ENCODE results near the gene SLC39A5. TPM values are rescaled to one million over a fixed set of nuclear protein-coding genes. Genes with fewer than 3 reads are reported as not detected.
A peak's percentile ranks its signal among the peaks of the same experiment; 100 is the strongest.
"Not testable (repeated sequence)": the region's sequence is repeated elsewhere in the genome, so short reads cannot be mapped to it uniquely, and the experiment has no call there.

SLC39A5 gene
- total RNA-seq, 1 donor, result not detected

DNA sequence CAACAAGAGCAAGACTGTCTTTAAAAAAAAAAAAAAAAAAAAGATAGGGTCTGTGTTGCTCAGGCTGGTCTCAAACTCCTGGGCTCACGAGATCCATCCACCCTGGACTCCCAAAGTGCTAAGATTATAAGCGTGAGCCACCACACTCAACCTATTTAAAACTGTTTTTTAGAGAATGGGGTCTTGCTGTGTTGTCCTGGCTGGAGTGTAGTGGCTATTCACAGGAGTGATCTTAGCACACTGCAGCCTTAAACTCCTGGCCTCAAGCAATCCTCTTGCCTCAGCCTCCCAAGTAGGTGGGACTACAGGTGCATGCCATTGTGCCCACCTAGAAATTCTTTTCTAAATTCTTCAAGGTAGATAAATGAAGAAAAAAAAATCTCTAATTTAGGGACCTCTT, 44.4 kb downstream of the SLC39A5 start:
- no peak for TF ChIP-seq CTCF (IDR thresholded peaks at IDR 0.05; ENCODE audit: insufficient read depth, low read depth, low read length)
- H3K4me3 ChIP-seq (ENCODE audit: low read depth, low read length), result no peak overlapping the region
- no peak for DNase-seq (ENCODE audit: low read depth)

- DNase-seq (ENCODE audit: low read depth), result no peak
- no peak for TF ChIP-seq CTCF (IDR thresholded peaks at IDR 0.05; ENCODE audit: insufficient read depth, low read depth, low read length)
- no peak overlapping the region for H3K4me3 ChIP-seq (ENCODE audit: low read depth, low read length)
Measured at GRCh38 chr12:56278905-56279304, 49.1 kb downstream of the SLC39A5 start.

DNA sequence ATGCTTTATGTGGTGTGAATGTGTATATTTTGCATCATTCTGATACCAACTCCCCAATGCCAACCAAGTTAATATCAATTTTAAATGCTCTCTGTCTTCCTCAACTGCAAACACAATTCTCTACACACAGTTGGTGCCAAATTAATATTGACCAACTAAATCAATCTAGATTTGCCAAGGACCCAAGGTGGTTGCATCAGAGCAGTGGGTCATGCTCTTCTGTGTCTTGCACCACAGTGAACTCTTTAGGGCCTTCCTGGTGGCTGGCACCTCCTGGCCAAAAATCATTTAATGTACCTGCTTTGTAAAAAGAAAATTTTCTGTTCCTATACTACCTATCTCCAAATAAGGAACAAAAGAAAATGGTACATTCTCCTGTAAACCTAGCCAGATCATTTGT, 51.0 kb downstream of the SLC39A5 start:
- H3K4me3 ChIP-seq (ENCODE audit: low read depth, low read length), result no peak overlapping the region

GRCh38 chr12:56282030-56282429, 52.2 kb downstream of the SLC39A5 start:
- H3K4me3 ChIP-seq (ENCODE audit: low read depth, low read length), result no peak overlapping the region
- DNase-seq (ENCODE audit: low read depth), result no peak
- no peak for TF ChIP-seq CTCF (IDR thresholded peaks at IDR 0.05; ENCODE audit: insufficient read depth, low read depth, low read length)

More for the DNA sequence above, 51.0 kb downstream of the SLC39A5 start:
- no peak for DNase-seq (ENCODE audit: low read depth)
- no peak for TF ChIP-seq CTCF (IDR thresholded peaks at IDR 0.05; ENCODE audit: insufficient read depth, low read depth, low read length)

DNA sequence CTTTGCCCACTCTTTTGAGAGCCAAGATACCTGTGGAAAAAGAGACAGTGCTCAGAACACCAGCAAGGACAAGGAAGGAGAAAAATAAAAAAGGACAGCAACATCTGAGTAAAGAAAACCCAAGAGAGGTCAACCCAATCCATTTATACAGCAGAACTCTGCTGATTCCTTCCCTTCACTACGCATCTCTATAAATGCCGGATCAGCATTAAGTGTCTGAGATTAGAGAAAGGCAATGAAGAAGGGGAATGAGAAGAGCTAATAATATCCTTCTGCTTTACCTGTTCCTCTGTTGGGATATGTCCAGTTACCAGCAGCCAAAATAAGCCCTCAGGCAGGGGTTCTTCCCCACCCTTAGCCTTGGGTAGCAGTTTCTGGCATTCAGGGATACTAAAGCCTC, 52.7 kb downstream of the SLC39A5 start:
- no peak overlapping the region for H3K4me3 ChIP-seq (ENCODE audit: low read depth, low read length)
- no peak for DNase-seq (ENCODE audit: low read depth)
- TF ChIP-seq CTCF (IDR thresholded peaks at IDR 0.05; ENCODE audit: insufficient read depth, low read depth, low read length), result no peak

DNA sequence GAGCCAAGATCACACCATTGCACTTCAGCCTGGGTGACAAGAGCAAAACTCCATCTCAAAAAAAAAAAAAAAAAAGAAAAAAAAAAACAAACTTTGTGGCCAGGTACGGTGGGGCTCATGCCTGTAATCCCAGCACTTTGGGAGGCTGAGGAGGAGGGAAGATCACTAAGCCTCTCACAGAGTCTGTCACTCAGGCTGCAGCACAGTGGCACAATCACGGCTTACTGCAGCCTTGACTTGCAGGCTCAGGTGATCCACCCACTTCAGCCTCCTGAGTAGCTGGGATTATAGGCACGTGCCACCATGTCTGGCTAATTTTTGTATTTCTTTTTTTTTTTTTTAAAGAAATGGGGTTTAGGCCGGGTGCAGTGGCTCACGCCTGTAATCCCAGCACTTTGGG, 54.4 kb downstream of the SLC39A5 start:
- not testable (repeated sequence) for DNase-seq (ENCODE audit: low read depth)

DNA sequence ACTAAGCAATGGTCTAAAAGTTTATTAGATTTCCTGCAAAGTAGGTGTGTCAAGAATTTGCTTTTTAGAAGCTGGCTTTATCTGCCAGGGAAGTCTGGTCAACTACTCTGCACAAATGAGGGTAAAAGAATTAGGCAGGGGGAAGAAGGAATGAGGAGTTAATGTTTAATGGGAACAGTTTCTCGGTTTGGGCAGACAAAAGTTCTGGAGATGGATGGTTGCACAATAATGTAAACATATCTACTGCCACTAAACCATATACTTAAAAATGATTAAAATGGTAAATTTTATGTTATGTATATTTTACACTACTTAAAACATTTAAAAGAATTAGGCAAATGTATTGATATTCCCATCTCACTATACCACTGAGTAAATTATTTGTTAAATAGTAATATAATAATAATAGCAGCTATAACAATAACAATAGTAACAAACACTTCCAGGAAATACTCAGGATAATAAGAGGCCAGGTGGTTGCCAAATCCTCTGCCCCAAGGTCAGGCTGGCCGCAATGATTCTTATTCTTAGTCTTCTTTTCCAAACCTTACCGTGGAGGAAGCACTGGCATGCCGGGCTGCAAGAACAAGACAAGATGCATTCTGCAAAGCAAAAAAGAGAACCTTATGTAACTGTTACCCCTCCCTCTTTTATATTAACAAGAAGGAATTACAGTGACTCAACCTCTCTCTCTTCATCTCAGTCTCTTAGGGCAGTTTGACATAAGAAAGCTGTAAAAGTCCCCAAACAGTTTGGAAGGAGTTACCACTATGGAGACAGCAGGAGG, 56.4 kb downstream of the SLC39A5 start:
- TF ChIP-seq CTCF (IDR thresholded peaks at IDR 0.05; ENCODE audit: insufficient read depth, low read depth, low read length), result no peak
- DNase-seq (ENCODE audit: low read depth), result peak; percentile 44
- no peak overlapping the region for H3K4me3 ChIP-seq (ENCODE audit: low read depth, low read length)

More for the DNA sequence above, 54.4 kb downstream of the SLC39A5 start:
- not testable (repeated sequence) for H3K4me3 ChIP-seq (ENCODE audit: low read depth, low read length)

Other genes starting within 250 kb of the SLC39A5 start
- gene SUOX, start 232.8 kb upstream of the SLC39A5 start, total RNA-seq, result 13.5 and 17.3 TPM in 2 replicates
- gene IKZF4, start 209.0 kb upstream of the SLC39A5 start, total RNA-seq, result 1.3 and 3.5 TPM in 2 replicates
- 197 and 313 TPM in 2 replicates for gene RPS26, start 188.1 kb upstream of the SLC39A5 start, total RNA-seq
- gene ERBB3, start 149.9 kb upstream of the SLC39A5 start, total RNA-seq, result 0.32 and 1.7 TPM in 2 replicates
- 119 and 158 TPM in 2 replicates for gene PA2G4, start 125.5 kb upstream of the SLC39A5 start, total RNA-seq
- gene RPL41, start 113.4 kb upstream of the SLC39A5 start, total RNA-seq, result 1,700 and 3,242 TPM in 2 replicates
- gene ZC3H10, start 111.8 kb upstream of the SLC39A5 start, total RNA-seq, result 3.9 and 4.3 TPM in 2 replicates
- 300 and 327 TPM in 2 replicates for gene ESYT1, start 101.8 kb upstream of the SLC39A5 start, total RNA-seq
- gene MYL6B, start 77.5 kb upstream of the SLC39A5 start, total RNA-seq, result 68.2 and 70.9 TPM in 2 replicates
- gene MYL6, start 71.7 kb upstream of the SLC39A5 start, total RNA-seq, result 2,015 and 2,412 TPM in 2 replicates
- gene SMARCC2, start 40.6 kb upstream of the SLC39A5 start, total RNA-seq, result 44.8 and 67.8 TPM in 2 replicates
- 112 and 131 TPM in 2 replicates for gene RNF41, start 8.1 kb upstream of the SLC39A5 start, total RNA-seq
- 23.3 and 28.0 TPM in 2 replicates for gene NABP2, start 5.7 kb upstream of the SLC39A5 start, total RNA-seq
- gene ANKRD52, start 28.3 kb downstream of the SLC39A5 start, total RNA-seq, result 22.2 and 25.9 TPM in 2 replicates
- gene COQ10A, start 36.9 kb downstream of the SLC39A5 start, total RNA-seq, result 9.0 and 12.5 TPM in 2 replicates
- 150 and 153 TPM in 2 replicates for gene CS, start 70.3 kb downstream of the SLC39A5 start, total RNA-seq
- 94.7 and 113 TPM in 2 replicates for gene CNPY2, start 85.9 kb downstream of the SLC39A5 start, total RNA-seq
- gene PAN2, start 103.9 kb downstream of the SLC39A5 start, total RNA-seq, result 13.0 and 14.8 TPM in 2 replicates
- 0.32 TPM in 1 of 2 replicates, not detected in the other for gene IL23A, start 108.8 kb downstream of the SLC39A5 start, total RNA-seq
- gene STAT2, start 130.1 kb downstream of the SLC39A5 start, total RNA-seq, result 232 and 296 TPM in 2 replicates
- not detected in 2 replicates for gene APOF, start 132.8 kb downstream of the SLC39A5 start, total RNA-seq
- 7.1 and 7.8 TPM in 2 replicates for gene TIMELESS, start 219.4 kb downstream of the SLC39A5 start, total RNA-seq
- not detected in 2 replicates for gene MIP, start 224.6 kb downstream of the SLC39A5 start, total RNA-seq
- 2.3 and 3.0 TPM in 2 replicates for gene SPRYD4, start 238.5 kb downstream of the SLC39A5 start, total RNA-seq